NCI-H146 (cell line): Measurements from ENCODE around the gene FBLN2.

Source experiments
- DNase-seq: peaks from one replicate; lab custom pipeline; 2025; lab: John Stamatoyannopoulos, UW

Gene FBLN2

GRCh38 chr3:13567684-13568514, 19.0 kb downstream of the FBLN2 start:
- DNase-seq, result no peak

- DNase-seq, result no peak
Observed at GRCh38 chr3:13568515-13569028, 19.6 kb downstream of the FBLN2 start.

GRCh38 chr3:13569201-13569600, 20.3 kb downstream of the FBLN2 start:
- DNase-seq, result no peak

- no peak for DNase-seq
Observed at GRCh38 chr3:13569641-13570390, 20.9 kb downstream of the FBLN2 start.

- DNase-seq, result peak; percentile 20
Observed at GRCh38 chr3:13570391-13571194, 21.7 kb downstream of the FBLN2 start.

- no peak for DNase-seq
Observed at GRCh38 chr3:13571264-13571663, 22.3 kb downstream of the FBLN2 start.

GRCh38 chr3:13571831-13572750, 23.2 kb downstream of the FBLN2 start:
- no peak for DNase-seq

- no peak for DNase-seq
Observed at GRCh38 chr3:13572926-13573623, 24.1 kb downstream of the FBLN2 start.

GRCh38 chr3:13574083-13574797, 25.3 kb downstream of the FBLN2 start:
- DNase-seq, result no peak

- peak; percentile 34 for DNase-seq
Observed at GRCh38 chr3:13574798-13575451, 26.0 kb downstream of the FBLN2 start.

- DNase-seq, result no peak
Observed at GRCh38 chr3:13575459-13576061, 26.6 kb downstream of the FBLN2 start.

GRCh38 chr3:13577181-13578121, 28.5 kb downstream of the FBLN2 start:
- DNase-seq, result no peak

GRCh38 chr3:13578251-13578650, 29.3 kb downstream of the FBLN2 start:
- DNase-seq, result no peak

GRCh38 chr3:13579063-13579462, 30.1 kb downstream of the FBLN2 start:
- DNase-seq, result no peak

GRCh38 chr3:13580256-13581023, 31.5 kb downstream of the FBLN2 start:
- no peak for DNase-seq

- DNase-seq, result no peak
Observed at GRCh38 chr3:13581485-13582365, 32.8 kb downstream of the FBLN2 start.
